ENCODE results near the gene ATXN2.

GRCh38 chr12:111488271-111488670 lies 110.8 kb downstream of the ATXN2 start:
- no peak for TF ChIP-seq ATF3 (IDR thresholded peaks at IDR 0.05)
- TF ChIP-seq RXRA (IDR thresholded peaks at IDR 0.05): peak in 1 of 2 donors; percentile 8
- TF ChIP-seq, protein P1, sequence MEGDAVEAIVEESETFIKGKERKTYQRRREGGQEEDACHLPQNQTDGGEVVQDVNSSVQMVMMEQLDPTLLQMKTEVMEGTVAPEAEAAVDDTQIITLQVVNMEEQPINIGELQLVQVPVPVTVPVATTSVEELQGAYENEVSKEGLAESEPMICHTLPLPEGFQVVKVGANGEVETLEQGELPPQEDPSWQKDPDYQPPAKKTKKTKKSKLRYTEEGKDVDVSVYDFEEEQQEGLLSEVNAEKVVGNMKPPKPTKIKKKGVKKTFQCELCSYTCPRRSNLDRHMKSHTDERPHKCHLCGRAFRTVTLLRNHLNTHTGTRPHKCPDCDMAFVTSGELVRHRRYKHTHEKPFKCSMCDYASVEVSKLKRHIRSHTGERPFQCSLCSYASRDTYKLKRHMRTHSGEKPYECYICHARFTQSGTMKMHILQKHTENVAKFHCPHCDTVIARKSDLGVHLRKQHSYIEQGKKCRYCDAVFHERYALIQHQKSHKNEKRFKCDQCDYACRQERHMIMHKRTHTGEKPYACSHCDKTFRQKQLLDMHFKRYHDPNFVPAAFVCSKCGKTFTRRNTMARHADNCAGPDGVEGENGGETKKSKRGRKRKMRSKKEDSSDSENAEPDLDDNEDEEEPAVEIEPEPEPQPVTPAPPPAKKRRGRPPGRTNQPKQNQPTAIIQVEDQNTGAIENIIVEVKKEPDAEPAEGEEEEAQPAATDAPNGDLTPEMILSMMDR (IDR thresholded peaks at IDR 0.05; ENCODE audit: low read depth, low read length, missing input control): no peak
- no peak for TF ChIP-seq YY1 (IDR thresholded peaks at IDR 0.05)
- TF ChIP-seq JUND (IDR thresholded peaks at IDR 0.05): no peak
- TF ChIP-seq, protein P2, sequence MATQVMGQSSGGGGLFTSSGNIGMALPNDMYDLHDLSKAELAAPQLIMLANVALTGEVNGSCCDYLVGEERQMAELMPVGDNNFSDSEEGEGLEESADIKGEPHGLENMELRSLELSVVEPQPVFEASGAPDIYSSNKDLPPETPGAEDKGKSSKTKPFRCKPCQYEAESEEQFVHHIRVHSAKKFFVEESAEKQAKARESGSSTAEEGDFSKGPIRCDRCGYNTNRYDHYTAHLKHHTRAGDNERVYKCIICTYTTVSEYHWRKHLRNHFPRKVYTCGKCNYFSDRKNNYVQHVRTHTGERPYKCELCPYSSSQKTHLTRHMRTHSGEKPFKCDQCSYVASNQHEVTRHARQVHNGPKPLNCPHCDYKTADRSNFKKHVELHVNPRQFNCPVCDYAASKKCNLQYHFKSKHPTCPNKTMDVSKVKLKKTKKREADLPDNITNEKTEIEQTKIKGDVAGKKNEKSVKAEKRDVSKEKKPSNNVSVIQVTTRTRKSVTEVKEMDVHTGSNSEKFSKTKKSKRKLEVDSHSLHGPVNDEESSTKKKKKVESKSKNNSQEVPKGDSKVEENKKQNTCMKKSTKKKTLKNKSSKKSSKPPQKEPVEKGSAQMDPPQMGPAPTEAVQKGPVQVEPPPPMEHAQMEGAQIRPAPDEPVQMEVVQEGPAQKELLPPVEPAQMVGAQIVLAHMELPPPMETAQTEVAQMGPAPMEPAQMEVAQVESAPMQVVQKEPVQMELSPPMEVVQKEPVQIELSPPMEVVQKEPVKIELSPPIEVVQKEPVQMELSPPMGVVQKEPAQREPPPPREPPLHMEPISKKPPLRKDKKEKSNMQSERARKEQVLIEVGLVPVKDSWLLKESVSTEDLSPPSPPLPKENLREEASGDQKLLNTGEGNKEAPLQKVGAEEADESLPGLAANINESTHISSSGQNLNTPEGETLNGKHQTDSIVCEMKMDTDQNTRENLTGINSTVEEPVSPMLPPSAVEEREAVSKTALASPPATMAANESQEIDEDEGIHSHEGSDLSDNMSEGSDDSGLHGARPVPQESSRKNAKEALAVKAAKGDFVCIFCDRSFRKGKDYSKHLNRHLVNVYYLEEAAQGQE (IDR thresholded peaks at IDR 0.05): no peak
- TF ChIP-seq FOXA1 (IDR thresholded peaks at IDR 0.05): no peak
- TF ChIP-seq GABPA (IDR thresholded peaks at IDR 0.05 in 1 of 2, conservative IDR thresholded peaks at IDR 0.05 in 1 of 2): no peak
- no peak for TF ChIP-seq TAF1 (conservative IDR thresholded peaks at IDR 0.05)
- TF ChIP-seq SP1 (IDR thresholded peaks at IDR 0.05): no peak

All from liver (tissue), 3 donors.